ENCODE results near the gene BLTP2.
A peak's percentile ranks its signal among the peaks of the same experiment; 100 is the strongest.

Gene BLTP2

DNA sequence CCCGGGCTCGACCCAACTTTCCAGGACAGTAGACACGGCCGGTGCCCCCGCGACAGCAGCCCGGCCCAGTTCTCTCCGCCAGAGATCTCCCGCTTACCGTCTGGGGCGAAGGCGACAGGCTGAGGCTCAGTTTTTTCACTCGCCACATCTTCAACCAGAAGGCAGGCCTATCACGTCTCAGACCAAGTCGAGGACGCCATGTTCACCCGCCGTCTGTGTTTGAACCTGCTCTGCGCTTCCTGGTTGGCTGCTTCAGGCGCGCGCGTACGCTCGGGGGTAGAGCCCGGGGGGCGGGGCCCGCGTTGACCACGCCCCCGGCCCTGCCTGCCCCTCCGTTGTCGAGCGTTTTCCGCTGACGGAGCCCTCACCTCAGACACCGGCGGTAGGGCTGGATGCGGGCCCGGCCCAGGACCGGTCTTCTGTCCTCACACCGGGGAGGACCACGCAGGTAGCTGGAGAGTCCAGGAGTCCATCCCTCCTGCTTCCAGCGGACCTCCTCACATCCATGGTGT, 46.1 kb downstream of the BLTP2 start, which contains the start of gene SPAG5:
SPAG5 (minus strand) TSS at position 227 of the 512 bp plus-strand sequence; CDS start at position 148, 79 bp downstream.
- DNase-seq (ENCODE audit: low read depth in 2 of 2), result peak; percentile 85 to 90

DNA sequence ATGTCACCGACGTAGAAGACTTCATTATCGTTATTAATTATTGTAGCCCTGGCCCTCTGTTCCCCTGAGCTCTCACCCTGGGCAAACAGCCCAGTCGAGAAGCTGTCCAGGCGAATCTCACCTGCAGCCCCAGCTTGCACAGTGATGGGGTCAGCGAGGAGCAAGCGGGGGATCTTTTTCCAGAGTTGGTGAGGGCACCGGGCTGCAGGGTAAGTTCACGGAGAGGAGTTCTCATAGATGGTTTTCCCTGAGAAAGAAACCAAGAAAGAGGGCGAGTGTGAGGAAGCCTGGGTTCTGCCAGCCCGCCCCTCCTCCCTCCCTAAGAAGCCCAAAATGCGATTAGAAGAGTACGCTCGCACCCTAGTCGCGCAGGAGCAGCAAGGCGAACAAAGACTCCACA, 46.6 kb downstream of the BLTP2 start:
- no peak for DNase-seq (ENCODE audit: low read depth in 2 of 2)

DNA sequence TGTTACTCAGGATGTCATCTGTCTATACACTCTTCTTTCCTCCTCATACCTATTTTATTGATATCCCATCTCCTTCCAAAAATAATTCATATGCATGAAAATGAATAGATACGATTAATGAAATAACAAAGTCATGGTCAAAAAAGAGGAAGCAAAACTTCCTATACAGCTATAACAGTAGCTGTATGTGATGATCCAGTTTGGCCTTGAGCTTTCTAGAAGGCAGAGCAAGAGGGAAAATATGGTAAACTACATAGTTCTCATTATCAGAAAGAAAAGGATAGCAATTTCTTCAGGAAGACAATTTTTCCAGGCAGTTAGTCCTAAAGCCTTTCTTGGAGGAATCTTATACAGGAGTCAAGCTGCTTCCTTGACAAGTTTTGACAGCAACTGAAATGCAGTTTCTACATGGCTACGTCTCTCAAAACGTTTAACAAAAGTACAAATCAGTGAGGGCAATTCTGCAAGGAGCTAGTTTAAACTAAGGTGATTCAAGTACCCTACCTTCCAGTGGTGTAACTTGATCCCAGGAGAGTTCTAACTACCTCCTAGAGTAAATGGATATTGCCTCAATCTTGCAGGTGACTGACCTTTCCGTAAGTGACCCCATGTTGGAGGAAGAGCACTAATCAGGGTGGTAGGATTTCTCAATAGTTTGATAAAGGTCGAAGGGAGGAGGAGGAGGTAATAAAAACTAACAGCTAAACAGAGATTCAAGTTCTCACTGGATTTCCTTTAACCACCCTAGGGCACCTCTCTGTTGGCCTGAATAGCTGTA, 47.2 kb downstream of the BLTP2 start:
- DNase-seq (ENCODE audit: low read depth in 2 of 2), result no peak
